Measurements from ENCODE around the gene SLC38A3. TPM values are rescaled to one million over a fixed set of nuclear protein-coding genes. Genes with fewer than 3 reads are reported as not detected.
"Not testable (repeated sequence)": the region's sequence is repeated elsewhere in the genome, so short reads cannot be mapped to it uniquely, and the experiment has no call there.

Gene SLC38A3
- total RNA-seq, 1 donor from 2014 or later = not detected

- Histone ChIP-seq H3K27me3 (ENCODE audit: low read depth) (no peaks in the 10 kb centered on the region), H3K4me3 (peak overlapping the region; percentile 56), H3K36me3 (peaks cover 49% of the 10 kb centered on the region), H3K4me1 (peaks cover 72% of the 10 kb centered on the region), H3K9me3 (no peaks in the 10 kb centered on the region), H3K27ac (peak overlapping the region; percentile 96)
- intact Hi-C loops (cut with DNase I) = no loop called here
- no peak for TF ChIP-seq CTCF (IDR thresholded peaks at IDR 0.05)
- ATAC-seq (peak in 1 of 2 donors; percentile 0), DNase-seq (no peak)
These were observed 54.5 kb downstream of the SLC38A3 start for GRCh38 chr3:50259432-50260026.

- Histone ChIP-seq H3K4me3 (peak overlapping the region; percentile 56), H3K36me3 (peaks cover 42% of the 10 kb centered on the region), H3K9me3 (no peaks in the 10 kb centered on the region), H3K27ac (peak overlapping the region; percentile 96), H3K4me1 (peaks cover 72% of the 10 kb centered on the region), H3K27me3 (ENCODE audit: low read depth) (no peaks in the 10 kb centered on the region)
- intact Hi-C loops (cut with DNase I) = no loop called here
- peak; percentile 96 for DNase-seq
- peak; percentile 98 for TF ChIP-seq CTCF (IDR thresholded peaks at IDR 0.05)
- ATAC-seq = peak; percentile 89 to 91
These were observed 55.2 kb downstream of the SLC38A3 start for GRCh38 chr3:50260027-50260941.

GRCh38 chr3:50260942-50261441 is 55.9 kb downstream of the SLC38A3 start:
- peak overlapping the region; percentile 56 for H3K4me3 ChIP-seq
- intact Hi-C loops (cut with DNase I) = no loop called here
- no peak for DNase-seq

DNA sequence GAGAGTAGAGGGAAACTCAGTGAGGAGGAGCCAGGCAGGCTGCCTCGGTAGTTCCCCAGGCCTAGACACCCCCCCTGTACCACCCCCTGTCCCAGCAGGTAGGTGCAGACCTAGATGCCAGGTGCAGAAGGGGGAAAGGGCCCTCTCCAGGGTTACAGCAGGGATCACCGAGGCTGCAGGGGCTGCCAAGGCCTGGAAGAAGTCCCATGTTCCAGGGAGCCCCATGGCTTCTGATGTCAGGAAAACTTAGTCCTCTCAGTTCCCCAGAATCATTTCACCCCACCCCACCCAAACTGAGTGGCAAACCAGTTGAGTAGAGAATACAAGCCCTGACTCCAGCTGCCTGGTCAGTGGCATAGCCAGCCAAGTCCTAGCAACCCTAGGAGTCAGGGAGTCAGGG is 56.4 kb downstream of the SLC38A3 start:
- ATAC-seq (no peak), DNase-seq (no peak)
- Histone ChIP-seq H3K9me3 (no peaks in the 10 kb centered on the region), H3K4me1 (peaks cover 72% of the 10 kb centered on the region), H3K27ac (peak overlapping the region; percentile 96), H3K4me3 (no peak overlapping the region), H3K27me3 (ENCODE audit: low read depth) (no peaks in the 10 kb centered on the region), H3K36me3 (peaks cover 29% of the 10 kb centered on the region)
- no peak for TF ChIP-seq CTCF (IDR thresholded peaks at IDR 0.05)
- intact Hi-C loops (cut with DNase I) = no loop called here

More at GRCh38 chr3:50260942-50261441, 55.9 kb downstream of the SLC38A3 start:
- TF ChIP-seq CTCF (IDR thresholded peaks at IDR 0.05) = no peak
- Histone ChIP-seq H3K4me1 (peaks cover 72% of the 10 kb centered on the region), H3K9me3 (no peaks in the 10 kb centered on the region), H3K27me3 (ENCODE audit: low read depth) (no peaks in the 10 kb centered on the region), H3K36me3 (peaks cover 34% of the 10 kb centered on the region), H3K27ac (peak overlapping the region; percentile 96)
- ATAC-seq = no peak

DNA sequence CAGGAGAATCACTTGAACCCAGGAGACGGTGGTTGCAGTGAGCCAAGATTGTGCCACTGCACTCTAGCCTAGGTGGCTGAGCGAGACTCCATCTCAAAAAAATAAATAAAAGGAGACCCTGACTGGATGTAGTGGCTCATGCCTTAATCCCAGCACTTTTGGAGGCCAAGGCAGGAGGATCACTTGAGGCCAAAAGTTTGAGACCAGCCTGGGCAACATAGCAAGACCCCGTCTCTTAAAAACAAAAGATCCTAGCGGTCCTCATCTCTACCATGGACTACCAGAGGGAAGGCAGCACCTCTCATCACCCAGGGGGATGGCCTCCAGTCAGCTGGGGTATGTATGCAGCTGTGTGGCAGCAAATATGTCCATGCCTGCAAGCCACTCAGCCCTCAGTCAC is 57.1 kb downstream of the SLC38A3 start:
- H3K36me3 ChIP-seq = peaks cover 22% of the 10 kb centered on the region
- H3K27ac ChIP-seq; ATAC-seq; H3K4me3 ChIP-seq; H3K27me3 ChIP-seq (ENCODE audit: low read depth); DNase-seq; intact Hi-C loops (cut with DNase I); H3K9me3 ChIP-seq: not testable (repeated sequence)
- peaks cover 70% of the 10 kb centered on the region for H3K4me1 ChIP-seq
